HG03575 (cell line): ENCODE results near the gene SS18L1.
"Not testable (repeated sequence)": the region's sequence is repeated elsewhere in the genome, so short reads cannot be mapped to it uniquely, and the experiment has no call there.

Experiments
- ATAC-seq: cut with Tn5 transposase; IDR thresholded peaks from one replicate; pipeline ENCODE4 v1.9.1; 2021; ENCODE audit not compliant: unreplicated experiment, insufficient number of reproducible peaks, low FRiP score; ENCODE audit errors: extremely low read depth

Gene SS18L1

GRCh38 chr20:62135573-62136266 lies 7.8 kb upstream of the SS18L1 start:
- ATAC-seq: no peak

- ATAC-seq: no peak
Observed at GRCh38 chr20:62136283-62137091, 7.1 kb upstream of the SS18L1 start.

- ATAC-seq: no peak
Observed at GRCh38 chr20:62137092-62137384, 6.5 kb upstream of the SS18L1 start.

GRCh38 chr20:62137478-62138203 lies 5.9 kb upstream of the SS18L1 start:
- no peak for ATAC-seq

- no peak for ATAC-seq
Observed at GRCh38 chr20:62138204-62138543, 5.4 kb upstream of the SS18L1 start.

- no peak for ATAC-seq
Observed at GRCh38 chr20:62138912-62139311, 4.7 kb upstream of the SS18L1 start.

- no peak for ATAC-seq
Observed at GRCh38 chr20:62139636-62140035, 3.9 kb upstream of the SS18L1 start.

- ATAC-seq: no peak
Observed at GRCh38 chr20:62141043-62141396, 2.5 kb upstream of the SS18L1 start.

- no peak for ATAC-seq
Observed at GRCh38 chr20:62141397-62142251, 1.9 kb upstream of the SS18L1 start.

GRCh38 chr20:62142252-62143080 lies 1.1 kb upstream of the SS18L1 start:
- no peak for ATAC-seq

- no peak for ATAC-seq
Observed at GRCh38 chr20:62143957-62144825, 622 bp downstream of the SS18L1 start.

- ATAC-seq: no peak
Observed at GRCh38 chr20:62145688-62146018, 2.1 kb downstream of the SS18L1 start.

- ATAC-seq: no peak
Observed at GRCh38 chr20:62146019-62146755, 2.6 kb downstream of the SS18L1 start.

GRCh38 chr20:62147125-62147524 lies 3.6 kb downstream of the SS18L1 start:
- ATAC-seq: no peak

GRCh38 chr20:62147528-62147927 lies 4.0 kb downstream of the SS18L1 start:
- ATAC-seq: no peak

GRCh38 chr20:62148383-62148782 lies 4.8 kb downstream of the SS18L1 start:
- not testable (repeated sequence) for ATAC-seq

GRCh38 chr20:62148908-62149314 lies 5.3 kb downstream of the SS18L1 start:
- ATAC-seq: no peak
